A549 (cell line): ENCODE data around the gene OBP2A. TPM values are rescaled to one million over a fixed set of nuclear protein-coding genes. Genes with fewer than 3 reads are reported as not detected.

Experiments
- ATAC-seq, 2 experiments: fragments of 200-7000 bp in 1 of 2; fragments of >200 bp in 1 of 2; cut with Nextera tagmentation in 1 of 2; cut with Tn5 transposase in 1 of 2; 3 replicates each; pipeline versions ENCODE4 v1.8.0 to v1.9.1; 2018 to 2020; ENCODE audit warnings: mild to moderate bottlenecking in 1 of 2, moderate library complexity in 1 of 2
- CTCF ChIA-PET: fragments of 300-600 bp; sonication (Branson Sonifier 250); formaldehyde crosslinking; extraction: SDS; loops from one replicate; lab custom pipeline; 2021; ENCODE audit warnings: antibody characterized with exemption, inconsistent platforms; lab: Yijun Ruan, JAX
- POLR2A ChIA-PET: fragments of 350-600 bp; formaldehyde crosslinking; extraction: SDS; loops from one replicate; lab custom pipeline; 2021; ENCODE audit warnings: antibody characterized with exemption, inconsistent platforms; lab: Yijun Ruan, JAX
- DNase-seq, 2 experiments: peaks; one replicate each; pipeline versions ENCODE4 v3.0.0 to v3.0.0-alpha.2; 2011 to 2016; ENCODE audit warnings: low read depth in 1 of 2, low spot score in 1 of 2
- FAIRE-seq: peaks from 2 replicates; lab custom pipeline; 2011; peaks lifted over from hg19 to GRCh38; lab: Jason Lieb, UNC
- H3K27ac ChIP-seq, 2 experiments: fragments of >200 bp; sonication (Bioruptor Twin); formaldehyde crosslinking; 3 replicates each; pipeline ENCODE4 v1.5.1; 2016 to 2017
- H3K4me1 ChIP-seq: fragments of >200 bp; sonication (Bioruptor Twin); formaldehyde crosslinking; 3 replicates; pipeline ENCODE4 v1.6.1; 2016
- H3K4me2 ChIP-seq: fragments of >200 bp; sonication (Bioruptor Twin); formaldehyde crosslinking; 3 replicates; pipeline ENCODE4 v1.6.1; 2016
- H3K4me3 ChIP-seq: fragments of >200 bp; sonication (Bioruptor Twin); formaldehyde crosslinking; 3 replicates; pipeline ENCODE4 v1.5.1; 2016
- H3K9me3 ChIP-seq: fragments of >200 bp; sonication (Bioruptor Twin); formaldehyde crosslinking; 3 replicates; pipeline ENCODE4 v1.6.1; 2016
- BHLHE40 ChIP-seq: IDR thresholded peaks from 2 replicates; pipeline ENCODE4 v1.6.1; 2012; ENCODE audit warnings: low read depth, low read length, inconsistent platforms
- CBX2 ChIP-seq: fragments of 200-600 bp; sonication (generic); IDR thresholded peaks from 2 replicates; pipeline ENCODE4 v1.6.1; 2016; ENCODE audit warnings: low read depth, mild to moderate bottlenecking, borderline replicate concordance
- CBX8 ChIP-seq: fragments of 200-600 bp; sonication (generic); IDR thresholded peaks from 2 replicates; pipeline ENCODE4 v1.6.1; 2016
- CHD2 ChIP-seq: fragments of 150-350 bp; IDR thresholded peaks from 2 replicates; pipeline ENCODE4 v1.6.1; 2014; ENCODE audit warnings: low read length; ENCODE audit not compliant: partially characterized antibody
- EHMT2 ChIP-seq: fragments of 200-600 bp; sonication (generic); IDR thresholded peaks from 2 replicates; pipeline ENCODE4 v1.6.1; 2016; ENCODE audit warnings: antibody characterized with exemption, low read depth, mild to moderate bottlenecking, moderate library complexity
- HDAC2 ChIP-seq: fragments of 200-600 bp; sonication (generic); IDR thresholded peaks from 2 replicates; pipeline ENCODE4 v1.6.1; 2016
- HES2 ChIP-seq: fragments of >200 bp; sonication (Bioruptor Twin); formaldehyde crosslinking; IDR thresholded peaks from 2 replicates; pipeline ENCODE4 v1.6.1; 2016
- HMGXB4 ChIP-seq: fragments of 250-450 bp; sonication (Bioruptor Pico); IDR thresholded peaks from 2 replicates; pipeline ENCODE4 v1.5.0; 2021; ENCODE audit warnings: mild to moderate bottlenecking, moderate library complexity, borderline replicate concordance
- JUN ChIP-seq, 2 experiments: fragments of >200 bp; sonication (Bioruptor Twin); formaldehyde crosslinking; IDR thresholded peaks; 2 replicates in 1 of 2; 3 replicates in 1 of 2; pipeline ENCODE4 v1.6.1; 2016 to 2017
- JUNB ChIP-seq: fragments of >200 bp; sonication (Bioruptor Twin); formaldehyde crosslinking; IDR thresholded peaks from 2 replicates; pipeline ENCODE4 v1.6.1; 2016
- KDM5A ChIP-seq: fragments of 200-600 bp; sonication (generic); IDR thresholded peaks from 2 replicates; pipeline ENCODE4 v1.6.1; 2016; ENCODE audit warnings: antibody characterized with exemption, mild to moderate bottlenecking
- MAFK ChIP-seq: fragments of 450-650 bp; IDR thresholded peaks from 2 replicates; pipeline ENCODE4 v1.6.1; 2014; ENCODE audit not compliant: partially characterized antibody
- MYC ChIP-seq: IDR thresholded peaks from 2 replicates; pipeline ENCODE4 v1.6.1; 2012; ENCODE audit warnings: mild to moderate bottlenecking, inconsistent platforms, low read length, improper control_type of control experiment, borderline replicate concordance
- NFE2L2 ChIP-seq: fragments of 150-350 bp; conservative IDR thresholded peaks from 2 replicates; pipeline ENCODE4 v1.6.1; 2014; ENCODE audit warnings: low read length
- NPAS2 ChIP-seq: fragments of 250-450 bp; sonication (Bioruptor Pico); IDR thresholded peaks from 2 replicates; pipeline ENCODE4 v1.8.0; 2022; ENCODE audit warnings: mild to moderate bottlenecking, moderate library complexity, borderline replicate concordance
- PHF8 ChIP-seq: fragments of 200-600 bp; sonication (generic); IDR thresholded peaks from 2 replicates; pipeline ENCODE4 v1.6.1; 2016; ENCODE audit warnings: low read depth, mild to moderate bottlenecking, antibody characterized with exemption, moderate library complexity, borderline replicate concordance
- RAD21 ChIP-seq, 2 experiments: fragments of >200 bp in 1 of 2; sonication (Bioruptor Twin) in 1 of 2; formaldehyde crosslinking in 1 of 2; IDR thresholded peaks in 1 of 2; conservative IDR thresholded peaks in 1 of 2; 2 replicates in 1 of 2; 3 replicates in 1 of 2; pipeline ENCODE4 v1.6.1; 2012 to 2018; ENCODE audit warnings: inconsistent platforms in 1 of 2
- RCOR1 ChIP-seq: fragments of 150-350 bp; IDR thresholded peaks from 2 replicates; pipeline ENCODE4 v1.6.1; 2014; ENCODE audit warnings: antibody characterized with exemption, low read length, low read depth
- RFX5 ChIP-seq: fragments of 450-650 bp; IDR thresholded peaks from 2 replicates; pipeline ENCODE4 v1.7.1; 2014; ENCODE audit warnings: antibody characterized with exemption, mild to moderate bottlenecking, moderate library complexity
- SREBF2 ChIP-seq: fragments of 450-650 bp; IDR thresholded peaks from 2 replicates; pipeline ENCODE4 v1.6.1; 2014; ENCODE audit warnings: mild to moderate bottlenecking, moderate library complexity
- TFCP2L1 ChIP-seq: fragments of 250-450 bp; sonication (Bioruptor Pico); IDR thresholded peaks from 2 replicates; pipeline ENCODE4 v1.5.0; 2021; ENCODE audit warnings: mild to moderate bottlenecking
- USF2 ChIP-seq: fragments of 450-650 bp; IDR thresholded peaks from 2 replicates; pipeline ENCODE4 v1.6.1; 2014; ENCODE audit warnings: antibody characterized with exemption
- ZC3H11A ChIP-seq: fragments of 450-650 bp; IDR thresholded peaks from 2 replicates; pipeline ENCODE4 v1.6.1; 2014; ENCODE audit warnings: antibody characterized with exemption, mild to moderate bottlenecking
- ZFP36 ChIP-seq: fragments of 450-650 bp; IDR thresholded peaks from 2 replicates; pipeline ENCODE4 v1.6.1; 2014; ENCODE audit warnings: borderline replicate concordance; ENCODE audit not compliant: partially characterized antibody
- WGBS: methylation state at CpG from one replicate; pipeline ENCODE4 v1.1.6; 2017; ENCODE audit errors: missing lambda C conversion rate; 5-methylcytosine and 5-hydroxymethylcytosine counted together
- polyA plus RNA-seq, 4 experiments: library from polyadenylated mRNA; depleted of rRNA in 3 of 4; stranded (reverse); fragments of >200 nt; fragmentation: RNase III in 1 of 4; extraction: RNeasy Plus Mini Kit Qiagen cat#74134 plus additional on column Dnase treatment in 1 of 4; gene quantifications; 2 replicates in 3 of 4; 3 replicates in 1 of 4; pipeline ENCODE4 v1.2.3, GENCODE V29; 2011 to 2017
- TF ChIP-seq, protein P1 (sequence below): fragments of 250-450 bp; sonication (Bioruptor Pico); IDR thresholded peaks from 2 replicates; pipeline ENCODE4 v1.5.0; 2020; ENCODE audit warnings: low read depth, mild to moderate bottlenecking, moderate library complexity
- TF ChIP-seq, protein P2 (sequence below): fragments of >200 bp; sonication (Bioruptor Twin); formaldehyde crosslinking; IDR thresholded peaks from 3 replicates; pipeline ENCODE4 v1.5.1; 2016

OBP2A gene
- polyA plus RNA-seq, 2 of the 4 experiments (the other 2 are of a cell fraction) = not detected

DNA sequence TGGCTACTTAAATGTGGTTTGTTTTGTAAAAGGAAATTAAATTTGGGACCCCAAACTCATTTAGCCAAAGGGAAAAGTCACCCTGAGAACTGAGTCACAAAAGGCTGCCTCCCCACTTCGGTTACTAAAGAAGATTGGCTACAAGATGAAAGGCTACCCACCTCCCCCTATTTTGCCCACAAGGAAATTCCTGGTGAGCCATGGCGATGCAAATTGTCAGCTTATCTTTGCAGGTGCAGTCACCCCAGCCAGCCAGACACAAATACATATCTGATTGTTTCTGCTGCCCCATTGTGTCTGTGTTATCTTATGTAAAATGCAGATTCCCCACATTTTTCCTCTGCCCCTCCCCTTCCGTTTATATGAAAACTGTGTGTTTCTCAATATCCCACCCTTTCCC lies 24.5 kb downstream of the OBP2A start:
- Histone ChIP-seq H3K9me3 (peaks cover 9% of the 10 kb centered on the region), H3K4me2 (no peak overlapping the region)
- no peak for DNase-seq
- TF ChIP-seq BHLHE40 (no peak), ZFP36 (no peak), PHF8 (no peak), RCOR1 (no peak), ZC3H11A (no peak), HES2 (no peak), JUNB (no peak), KDM5A (no peak), SREBF2 (no peak), HDAC2 (no peak), CBX2 (no peak), EHMT2 (no peak), NFE2L2 (no peak), NPAS2 (CRISPR knock-in tag) (no peak), MYC (no peak)
- TF ChIP-seq, protein P1, sequence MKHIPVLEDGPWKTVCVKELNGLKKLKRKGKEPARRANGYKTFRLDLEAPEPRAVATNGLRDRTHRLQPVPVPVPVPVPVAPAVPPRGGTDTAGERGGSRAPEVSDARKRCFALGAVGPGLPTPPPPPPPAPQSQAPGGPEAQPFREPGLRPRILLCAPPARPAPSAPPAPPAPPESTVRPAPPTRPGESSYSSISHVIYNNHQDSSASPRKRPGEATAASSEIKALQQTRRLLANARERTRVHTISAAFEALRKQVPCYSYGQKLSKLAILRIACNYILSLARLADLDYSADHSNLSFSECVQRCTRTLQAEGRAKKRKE (CRISPR knock-in tag) = no peak
- TF ChIP-seq, protein P2, sequence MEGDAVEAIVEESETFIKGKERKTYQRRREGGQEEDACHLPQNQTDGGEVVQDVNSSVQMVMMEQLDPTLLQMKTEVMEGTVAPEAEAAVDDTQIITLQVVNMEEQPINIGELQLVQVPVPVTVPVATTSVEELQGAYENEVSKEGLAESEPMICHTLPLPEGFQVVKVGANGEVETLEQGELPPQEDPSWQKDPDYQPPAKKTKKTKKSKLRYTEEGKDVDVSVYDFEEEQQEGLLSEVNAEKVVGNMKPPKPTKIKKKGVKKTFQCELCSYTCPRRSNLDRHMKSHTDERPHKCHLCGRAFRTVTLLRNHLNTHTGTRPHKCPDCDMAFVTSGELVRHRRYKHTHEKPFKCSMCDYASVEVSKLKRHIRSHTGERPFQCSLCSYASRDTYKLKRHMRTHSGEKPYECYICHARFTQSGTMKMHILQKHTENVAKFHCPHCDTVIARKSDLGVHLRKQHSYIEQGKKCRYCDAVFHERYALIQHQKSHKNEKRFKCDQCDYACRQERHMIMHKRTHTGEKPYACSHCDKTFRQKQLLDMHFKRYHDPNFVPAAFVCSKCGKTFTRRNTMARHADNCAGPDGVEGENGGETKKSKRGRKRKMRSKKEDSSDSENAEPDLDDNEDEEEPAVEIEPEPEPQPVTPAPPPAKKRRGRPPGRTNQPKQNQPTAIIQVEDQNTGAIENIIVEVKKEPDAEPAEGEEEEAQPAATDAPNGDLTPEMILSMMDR = no peak
- TF ChIP-seq, all 56 proteins: peak for 0
- Histone ChIP-seq H3K27ac (no peak overlapping the region), H3K4me1 (no peaks in the 10 kb centered on the region), H3K4me3 (no peak overlapping the region)
- POLR2A ChIA-PET = no interaction called here
- no peak for ATAC-seq
- FAIRE-seq = no peak
- 0% methylated on average over 3 of the region's 3 CpGs for WGBS
- CTCF ChIA-PET = interaction anchor here (0.9 to 1.9 kb wide), 2 partner anchors 10 to 17 kb away, joined by 3 to 5 read pairs; no protein-coding TSS in a partner anchor

- ChIA-PET POLR2A (no interaction called here), CTCF (no interaction called here)
- no peak for FAIRE-seq
- TF ChIP-seq BHLHE40 = no peak
- Histone ChIP-seq H3K9me3 (peaks cover 9% of the 10 kb centered on the region), H3K27ac (no peak overlapping the region), H3K4me2 (no peak overlapping the region), H3K4me3 (no peak overlapping the region), H3K4me1 (no peaks in the 10 kb centered on the region)
- 29% methylated on average over 2 of the region's 2 CpGs for WGBS
- ATAC-seq = no peak
- no peak for DNase-seq
These were observed 26.3 kb downstream of the OBP2A start for GRCh38 chr9:135572233-135572632.

- DNase-seq (no peak), ATAC-seq (no peak), FAIRE-seq (no peak)
- no peak overlapping the region for H3K27ac ChIP-seq
- CTCF ChIA-PET = no interaction called here
- 5% methylated on average over 1 of the region's 1 CpG for WGBS
- POLR2A ChIA-PET = no interaction called here
- H3K4me1 ChIP-seq = no peaks in the 10 kb centered on the region
- no peak overlapping the region for H3K4me3 ChIP-seq
- H3K4me2 ChIP-seq = no peak overlapping the region
- TF ChIP-seq BHLHE40 = no peak
- TF ChIP-seq CHD2 = no peak
- TF ChIP-seq TFCP2L1 (CRISPR knock-in tag) = no peak
- TF ChIP-seq JUN (IDR thresholded peaks at IDR 0.05) = no peak
- no peak for TF ChIP-seq CBX8
- no peak for TF ChIP-seq USF2
- TF ChIP-seq EHMT2 = no peak
- TF ChIP-seq MAFK = no peak
- TF ChIP-seq HES2 = no peak
- no peak for TF ChIP-seq RAD21 (conservative IDR thresholded peaks at IDR 0.05 in 1 of 2, IDR thresholded peaks at IDR 0.05 in 1 of 2)
- no peak for TF ChIP-seq NPAS2 (CRISPR knock-in tag)
- TF ChIP-seq RFX5 = no peak
- TF ChIP-seq HMGXB4 (CRISPR knock-in tag) = no peak
- TF ChIP-seq, all 56 proteins: peak for 0
- H3K9me3 ChIP-seq = peaks cover 9% of the 10 kb centered on the region
These were observed 27.2 kb downstream of the OBP2A start for GRCh38 chr9:135573124-135573523.
